Measurements from ENCODE around the gene FADS2. TPM values are rescaled to one million over a fixed set of nuclear protein-coding genes. Genes with fewer than 3 reads are reported as not detected.

Gene FADS2
- total and polyA plus RNA-seq, 10 of the 15 experiments (the other 5 are each of a cell fraction or from before 2014, with no cell fraction given): 3.3 to 313 (median 149) TPM

DNA sequence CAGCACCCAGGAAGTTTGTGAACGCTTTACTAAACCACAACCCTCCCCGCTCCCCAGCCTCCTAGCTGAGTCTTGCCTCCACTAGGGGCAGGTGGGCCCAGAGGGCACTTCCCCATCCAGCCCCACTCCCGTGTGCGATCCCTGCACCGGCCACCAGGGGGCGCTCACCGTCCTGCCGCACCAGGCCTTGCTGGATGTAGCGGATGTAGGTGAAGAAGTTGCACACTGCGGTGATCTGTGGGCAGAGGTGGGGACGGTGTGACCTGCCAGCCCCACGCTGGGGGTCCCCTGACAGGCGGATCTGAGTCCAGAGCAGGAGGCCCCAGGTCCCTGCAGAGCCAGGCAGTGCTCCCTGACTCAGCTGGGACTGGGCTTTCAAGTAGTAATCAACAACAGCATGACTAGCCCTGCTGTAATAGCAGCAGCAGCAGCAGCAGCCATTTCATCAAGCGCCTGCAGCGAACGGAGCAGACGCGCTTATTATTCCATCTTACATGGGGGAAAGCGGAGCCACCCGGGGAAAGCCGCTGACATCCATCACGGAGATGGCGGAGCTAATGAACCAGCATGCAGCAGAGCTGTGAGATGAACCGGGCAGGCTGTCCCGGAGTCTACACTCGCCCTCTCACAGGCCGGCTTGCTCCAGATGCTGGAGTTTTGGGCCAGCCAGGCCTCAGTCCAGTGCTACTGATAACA lies 71.2 kb downstream of the FADS2 start (continued):
- TF ChIP-seq, protein P1, sequence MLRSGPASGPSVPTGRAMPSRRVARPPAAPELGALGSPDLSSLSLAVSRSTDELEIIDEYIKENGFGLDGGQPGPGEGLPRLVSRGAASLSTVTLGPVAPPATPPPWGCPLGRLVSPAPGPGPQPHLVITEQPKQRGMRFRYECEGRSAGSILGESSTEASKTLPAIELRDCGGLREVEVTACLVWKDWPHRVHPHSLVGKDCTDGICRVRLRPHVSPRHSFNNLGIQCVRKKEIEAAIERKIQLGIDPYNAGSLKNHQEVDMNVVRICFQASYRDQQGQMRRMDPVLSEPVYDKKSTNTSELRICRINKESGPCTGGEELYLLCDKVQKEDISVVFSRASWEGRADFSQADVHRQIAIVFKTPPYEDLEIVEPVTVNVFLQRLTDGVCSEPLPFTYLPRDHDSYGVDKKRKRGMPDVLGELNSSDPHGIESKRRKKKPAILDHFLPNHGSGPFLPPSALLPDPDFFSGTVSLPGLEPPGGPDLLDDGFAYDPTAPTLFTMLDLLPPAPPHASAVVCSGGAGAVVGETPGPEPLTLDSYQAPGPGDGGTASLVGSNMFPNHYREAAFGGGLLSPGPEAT (IDR thresholded peaks at IDR 0.05; ENCODE audit: low read depth): no peak
- no peak for TF ChIP-seq MTA3 (IDR thresholded peaks at IDR 0.05; ENCODE audit: borderline replicate concordance, low read length)
- TF ChIP-seq SIN3A (IDR thresholded peaks at IDR 0.05; ENCODE audit: low read depth, low read length): no peak
- TF ChIP-seq CREB1 (IDR thresholded peaks at IDR 0.05; ENCODE audit: low read depth): no peak
- TF ChIP-seq PAX5 (IDR thresholded peaks at IDR 0.05; ENCODE audit: borderline replicate concordance, low read depth, low read length): no peak
- no peak for TF ChIP-seq KAT2A (conservative IDR thresholded peaks at IDR 0.05; ENCODE audit: control insufficient read depth, low read depth, low read length)
- TF ChIP-seq, protein P2, sequence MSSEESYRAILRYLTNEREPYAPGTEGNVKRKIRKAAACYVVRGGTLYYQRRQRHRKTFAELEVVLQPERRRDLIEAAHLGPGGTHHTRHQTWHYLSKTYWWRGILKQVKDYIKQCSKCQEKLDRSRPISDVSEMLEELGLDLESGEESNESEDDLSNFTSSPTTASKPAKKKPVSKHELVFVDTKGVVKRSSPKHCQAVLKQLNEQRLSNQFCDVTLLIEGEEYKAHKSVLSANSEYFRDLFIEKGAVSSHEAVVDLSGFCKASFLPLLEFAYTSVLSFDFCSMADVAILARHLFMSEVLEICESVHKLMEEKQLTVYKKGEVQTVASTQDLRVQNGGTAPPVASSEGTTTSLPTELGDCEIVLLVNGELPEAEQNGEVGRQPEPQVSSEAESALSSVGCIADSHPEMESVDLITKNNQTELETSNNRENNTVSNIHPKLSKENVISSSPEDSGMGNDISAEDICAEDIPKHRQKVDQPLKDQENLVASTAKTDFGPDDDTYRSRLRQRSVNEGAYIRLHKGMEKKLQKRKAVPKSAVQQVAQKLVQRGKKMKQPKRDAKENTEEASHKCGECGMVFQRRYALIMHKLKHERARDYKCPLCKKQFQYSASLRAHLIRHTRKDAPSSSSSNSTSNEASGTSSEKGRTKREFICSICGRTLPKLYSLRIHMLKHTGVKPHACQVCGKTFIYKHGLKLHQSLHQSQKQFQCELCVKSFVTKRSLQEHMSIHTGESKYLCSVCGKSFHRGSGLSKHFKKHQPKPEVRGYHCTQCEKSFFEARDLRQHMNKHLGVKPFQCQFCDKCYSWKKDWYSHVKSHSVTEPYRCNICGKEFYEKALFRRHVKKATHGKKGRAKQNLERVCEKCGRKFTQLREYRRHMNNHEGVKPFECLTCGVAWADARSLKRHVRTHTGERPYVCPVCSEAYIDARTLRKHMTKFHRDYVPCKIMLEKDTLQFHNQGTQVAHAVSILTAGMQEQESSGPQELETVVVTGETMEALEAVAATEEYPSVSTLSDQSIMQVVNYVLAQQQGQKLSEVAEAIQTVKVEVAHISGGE (CRISPR knock-in tag; IDR thresholded peaks at IDR 0.05): no peak
- TF ChIP-seq CEBPB (IDR thresholded peaks at IDR 0.05; ENCODE audit: borderline replicate concordance in 1 of 2, low read depth in 2 of 2, low read length in 2 of 2): no peak
- TF ChIP-seq FOXK2 (IDR thresholded peaks at IDR 0.05): no peak
- TF ChIP-seq, protein P3, sequence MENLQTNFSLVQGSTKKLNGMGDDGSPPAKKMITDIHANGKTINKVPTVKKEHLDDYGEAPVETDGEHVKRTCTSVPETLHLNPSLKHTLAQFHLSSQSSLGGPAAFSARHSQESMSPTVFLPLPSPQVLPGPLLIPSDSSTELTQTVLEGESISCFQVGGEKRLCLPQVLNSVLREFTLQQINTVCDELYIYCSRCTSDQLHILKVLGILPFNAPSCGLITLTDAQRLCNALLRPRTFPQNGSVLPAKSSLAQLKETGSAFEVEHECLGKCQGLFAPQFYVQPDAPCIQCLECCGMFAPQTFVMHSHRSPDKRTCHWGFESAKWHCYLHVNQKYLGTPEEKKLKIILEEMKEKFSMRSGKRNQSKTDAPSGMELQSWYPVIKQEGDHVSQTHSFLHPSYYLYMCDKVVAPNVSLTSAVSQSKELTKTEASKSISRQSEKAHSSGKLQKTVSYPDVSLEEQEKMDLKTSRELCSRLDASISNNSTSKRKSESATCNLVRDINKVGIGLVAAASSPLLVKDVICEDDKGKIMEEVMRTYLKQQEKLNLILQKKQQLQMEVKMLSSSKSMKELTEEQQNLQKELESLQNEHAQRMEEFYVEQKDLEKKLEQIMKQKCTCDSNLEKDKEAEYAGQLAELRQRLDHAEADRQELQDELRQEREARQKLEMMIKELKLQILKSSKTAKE (IDR thresholded peaks at IDR 0.05; ENCODE audit: low read depth, poor library complexity, severe bottlenecking): no peak
- no peak for TF ChIP-seq NFYB (IDR thresholded peaks at IDR 0.05; ENCODE audit: insufficient read depth, low read depth, low read length)
- TF ChIP-seq, protein P4, sequence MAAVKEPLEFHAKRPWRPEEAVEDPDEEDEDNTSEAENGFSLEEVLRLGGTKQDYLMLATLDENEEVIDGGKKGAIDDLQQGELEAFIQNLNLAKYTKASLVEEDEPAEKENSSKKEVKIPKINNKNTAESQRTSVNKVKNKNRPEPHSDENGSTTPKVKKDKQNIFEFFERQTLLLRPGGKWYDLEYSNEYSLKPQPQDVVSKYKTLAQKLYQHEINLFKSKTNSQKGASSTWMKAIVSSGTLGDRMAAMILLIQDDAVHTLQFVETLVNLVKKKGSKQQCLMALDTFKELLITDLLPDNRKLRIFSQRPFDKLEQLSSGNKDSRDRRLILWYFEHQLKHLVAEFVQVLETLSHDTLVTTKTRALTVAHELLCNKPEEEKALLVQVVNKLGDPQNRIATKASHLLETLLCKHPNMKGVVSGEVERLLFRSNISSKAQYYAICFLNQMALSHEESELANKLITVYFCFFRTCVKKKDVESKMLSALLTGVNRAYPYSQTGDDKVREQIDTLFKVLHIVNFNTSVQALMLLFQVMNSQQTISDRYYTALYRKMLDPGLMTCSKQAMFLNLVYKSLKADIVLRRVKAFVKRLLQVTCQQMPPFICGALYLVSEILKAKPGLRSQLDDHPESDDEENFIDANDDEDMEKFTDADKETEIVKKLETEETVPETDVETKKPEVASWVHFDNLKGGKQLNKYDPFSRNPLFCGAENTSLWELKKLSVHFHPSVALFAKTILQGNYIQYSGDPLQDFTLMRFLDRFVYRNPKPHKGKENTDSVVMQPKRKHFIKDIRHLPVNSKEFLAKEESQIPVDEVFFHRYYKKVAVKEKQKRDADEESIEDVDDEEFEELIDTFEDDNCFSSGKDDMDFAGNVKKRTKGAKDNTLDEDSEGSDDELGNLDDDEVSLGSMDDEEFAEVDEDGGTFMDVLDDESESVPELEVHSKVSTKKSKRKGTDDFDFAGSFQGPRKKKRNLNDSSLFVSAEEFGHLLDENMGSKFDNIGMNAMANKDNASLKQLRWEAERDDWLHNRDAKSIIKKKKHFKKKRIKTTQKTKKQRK (IDR thresholded peaks at IDR 0.05; ENCODE audit: low read depth, low read length): no peak
- TF ChIP-seq CBX3 (IDR thresholded peaks at IDR 0.05; ENCODE audit: borderline replicate concordance, low read depth): no peak
- no peak for TF ChIP-seq CBFB (IDR thresholded peaks at IDR 0.05; ENCODE audit: low read depth)
- TF ChIP-seq, protein P5, sequence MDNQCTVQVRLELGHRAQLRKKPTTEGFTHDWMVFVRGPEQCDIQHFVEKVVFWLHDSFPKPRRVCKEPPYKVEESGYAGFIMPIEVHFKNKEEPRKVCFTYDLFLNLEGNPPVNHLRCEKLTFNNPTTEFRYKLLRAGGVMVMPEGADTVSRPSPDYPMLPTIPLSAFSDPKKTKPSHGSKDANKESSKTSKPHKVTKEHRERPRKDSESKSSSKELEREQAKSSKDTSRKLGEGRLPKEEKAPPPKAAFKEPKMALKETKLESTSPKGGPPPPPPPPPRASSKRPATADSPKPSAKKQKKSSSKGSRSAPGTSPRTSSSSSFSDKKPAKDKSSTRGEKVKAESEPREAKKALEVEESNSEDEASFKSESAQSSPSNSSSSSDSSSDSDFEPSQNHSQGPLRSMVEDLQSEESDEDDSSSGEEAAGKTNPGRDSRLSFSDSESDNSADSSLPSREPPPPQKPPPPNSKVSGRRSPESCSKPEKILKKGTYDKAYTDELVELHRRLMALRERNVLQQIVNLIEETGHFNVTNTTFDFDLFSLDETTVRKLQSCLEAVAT (IDR thresholded peaks at IDR 0.05): 0 out of 2 replicates have a peak, but pooled peaks have one; percentile 37
- TF ChIP-seq ATF7 (IDR thresholded peaks at IDR 0.05; ENCODE audit: low read depth): no peak
- no peak for TF ChIP-seq RAD51 (IDR thresholded peaks at IDR 0.05)

Data from GM12878 (cell line).